HCT116 (cell line): ENCODE results near the gene PCYT1B. TPM values are rescaled to one million over a fixed set of nuclear protein-coding genes. Genes with fewer than 3 reads are reported as not detected.

ENCODE experiments used
- ATAC-seq: fragments of 200-7000 bp; cut with Tn5 transposase; 2 replicates; pipeline ENCODE4 v1.9.1; 2020; ENCODE audit warnings: mild to moderate bottlenecking, moderate library complexity
- BruUV-seq: library from RNA; stranded (reverse); fragments of 400-500 nt; replicated peaks from 2 replicates; lab custom pipeline; 2021; lab: Mats Ljungman, UMichigan
- CTCF ChIA-PET: fragments of 300-600 bp; sonication (Branson Sonifier 250); formaldehyde crosslinking; loops from one replicate; lab custom pipeline; 2021; ENCODE audit warnings: antibody characterized with exemption; lab: Charles Lee
- POLR2A ChIA-PET: fragments of 300-600, 350-600 bp; sonication (Branson Sonifier 250); formaldehyde crosslinking; loops from one replicate; lab custom pipeline; 2021; ENCODE audit warnings: antibody characterized with exemption; lab: Charles Lee
- RAD21 ChIA-PET, 2 experiments: fragments of 300-600 bp; sonication (Branson Sonifier 250); formaldehyde crosslinking; loops; one replicate each; lab custom pipeline; 2023; ENCODE audit warnings: low total read pairs in 2 of 2; ENCODE audit not compliant: uncharacterized antibody in 2 of 2, unreplicated experiment in 2 of 2, low non-redundant PET in 1 of 2; lab: Charles Lee
- DNase-seq: peaks from one replicate; pipeline ENCODE4 v3.0.0-alpha.2; 2010; ENCODE audit warnings: low read depth, low spot score
- H2AFZ ChIP-seq: fragments of 200-600 bp; shearing (Covaris generic), sonication (generic); 2 replicates; pipeline ENCODE4 v1.6.1; 2017; ENCODE audit warnings: low read depth, mixed run types, mixed read lengths, antibody characterized with exemption, low read length; ENCODE audit not compliant: poor library complexity, severe bottlenecking
- H3K27ac ChIP-seq: 2 replicates; pipeline ENCODE4 v1.5.1; 2012; ENCODE audit warnings: low read depth, low read length
- H3K27me3 ChIP-seq: fragments of 200-600 bp; sonication (generic); 2 replicates; pipeline ENCODE4 v1.6.1; 2016; ENCODE audit warnings: mixed run types, low read length, mixed read lengths; ENCODE audit not compliant: insufficient read depth
- H3K36me3 ChIP-seq, 2 experiments: fragments of 200-500 bp in 1 of 2; fragments of 200-600 bp in 1 of 2; sonication (Bioruptor generic) in 1 of 2; sonication (generic) in 1 of 2; 2 replicates each; pipeline versions ENCODE4 v1.5.1 to v1.6.1; 2014 to 2016; ENCODE audit warnings: low read length in 2 of 2, inconsistent platforms in 1 of 2, mixed read lengths in 1 of 2, mixed run types in 1 of 2; ENCODE audit not compliant: insufficient read depth in 2 of 2, control insufficient read depth in 1 of 2
- H3K4me1 ChIP-seq, 2 experiments: fragments of 200-600 bp in 1 of 2; sonication (generic) in 1 of 2; 2 replicates each; pipeline versions ENCODE4 v1.5.1 to v1.6.1; 2012 to 2017; ENCODE audit warnings: low read length in 2 of 2, inconsistent platforms in 1 of 2, mild to moderate bottlenecking in 1 of 2, mixed read lengths in 1 of 2, mixed run types in 1 of 2, moderate library complexity in 1 of 2; ENCODE audit not compliant: insufficient read depth in 2 of 2, control insufficient read depth in 1 of 2
- H3K4me2 ChIP-seq: fragments of 200-600 bp; sonication (generic); 2 replicates; pipeline ENCODE4 v1.6.1; 2017; ENCODE audit warnings: mixed run types, low read length, mixed read lengths
- H3K4me3 ChIP-seq, 2 experiments: fragments of 200-600 bp in 1 of 2; sonication (generic) in 1 of 2; replicated peaks in 1 of 2; 2 replicates each; pipeline ENCODE4 v1.5.1; 2011 to 2016; ENCODE audit warnings: low read length in 2 of 2, control low read depth in 1 of 2, low read depth in 1 of 2, mild to moderate bottlenecking in 1 of 2, mixed read lengths in 1 of 2, mixed run types in 1 of 2
- H3K79me2 ChIP-seq: fragments of 200-600 bp; sonication (generic); 2 replicates; pipeline ENCODE4 v1.6.1; 2017; ENCODE audit warnings: mild to moderate bottlenecking, mixed run types, low read length, moderate library complexity, mixed read lengths; ENCODE audit not compliant: insufficient read depth
- H3K9ac ChIP-seq: fragments of 200-600 bp; sonication (generic); 2 replicates; pipeline ENCODE4 v1.6.1; 2016; ENCODE audit warnings: low read length, mixed read lengths
- H3K9me2 ChIP-seq: fragments of 200-600 bp; sonication (generic), shearing (Covaris generic); 2 replicates; pipeline ENCODE4 v1.6.1; 2017; ENCODE audit warnings: mixed run types, mild to moderate bottlenecking, moderate library complexity; ENCODE audit not compliant: insufficient read depth
- H3K9me3 ChIP-seq, 2 experiments: fragments of 200-500 bp in 1 of 2; fragments of 200-600 bp in 1 of 2; sonication (Bioruptor generic) in 1 of 2; sonication (generic) in 1 of 2; 2 replicates each; pipeline ENCODE4 v1.6.1; 2014 to 2017; ENCODE audit warnings: low read length in 2 of 2, mixed read lengths in 2 of 2, inconsistent platforms in 1 of 2, low read depth in 1 of 2, mild to moderate bottlenecking in 1 of 2, mixed run types in 1 of 2, moderate library complexity in 1 of 2; ENCODE audit not compliant: control insufficient read depth in 1 of 2, insufficient read depth in 1 of 2
- H4K20me1 ChIP-seq: fragments of 200-600 bp; sonication (generic), shearing (Covaris generic); 2 replicates; pipeline ENCODE4 v1.6.1; 2017; ENCODE audit warnings: mixed run types, mild to moderate bottlenecking, moderate library complexity; ENCODE audit not compliant: insufficient read depth
- ATF3 ChIP-seq: IDR thresholded peaks from 2 replicates; pipeline ENCODE4 v1.6.1; 2012
- CEBPB ChIP-seq: IDR thresholded peaks from 2 replicates; pipeline ENCODE4 v1.6.1; 2012; ENCODE audit warnings: low read depth
- EZH2 ChIP-seq: fragments of 200-600 bp; sonication (generic); IDR thresholded peaks from 2 replicates; pipeline ENCODE4 v1.6.1; 2017; ENCODE audit warnings: antibody characterized with exemption, mixed run types
- EZH2phosphoT487 ChIP-seq: fragments of 200-600 bp; IDR thresholded peaks from 2 replicates; pipeline ENCODE4 v1.6.1; 2018; ENCODE audit warnings: antibody characterized with exemption, borderline replicate concordance
- FOSL1 ChIP-seq: IDR thresholded peaks from 2 replicates; pipeline ENCODE4 v1.6.1; 2012; ENCODE audit warnings: low read depth
- MAX ChIP-seq: IDR thresholded peaks from 2 replicates; pipeline ENCODE4 v1.6.1; 2012
- POLR2A ChIP-seq: IDR thresholded peaks from 2 replicates; pipeline ENCODE4 v1.7.0; 2011; ENCODE audit warnings: borderline replicate concordance; ENCODE audit not compliant: insufficient read depth, insufficient read length; ENCODE audit errors: extremely low read depth
- REST ChIP-seq: IDR thresholded peaks from 2 replicates; pipeline ENCODE4 v1.6.1; 2012; ENCODE audit warnings: low read depth
- SP1 ChIP-seq: IDR thresholded peaks from 2 replicates; pipeline ENCODE4 v1.6.1; 2012; ENCODE audit warnings: low read depth
- intact Hi-C: fragments of 100-400 bp; cut with micrococcal nuclease; formaldehyde crosslinking; loops from 2 replicates; pipeline ENCODE4 v1.10.0; 2022
- total RNA-seq: library from RNA; stranded (reverse); gene quantifications from one replicate; pipeline ENCODE4 v1.2.1, GENCODE V29; 2021; ENCODE audit not compliant: unreplicated experiment

PCYT1B gene
- total RNA-seq, 1 experiment from 2014 or later: not detected

- TF ChIP-seq REST: no peak
- TF ChIP-seq POLR2A: no peak
- no peak for TF ChIP-seq CEBPB
Measured at GRCh38 chrX:24603191-24603590, 44.0 kb downstream of the PCYT1B start (continued).

DNA sequence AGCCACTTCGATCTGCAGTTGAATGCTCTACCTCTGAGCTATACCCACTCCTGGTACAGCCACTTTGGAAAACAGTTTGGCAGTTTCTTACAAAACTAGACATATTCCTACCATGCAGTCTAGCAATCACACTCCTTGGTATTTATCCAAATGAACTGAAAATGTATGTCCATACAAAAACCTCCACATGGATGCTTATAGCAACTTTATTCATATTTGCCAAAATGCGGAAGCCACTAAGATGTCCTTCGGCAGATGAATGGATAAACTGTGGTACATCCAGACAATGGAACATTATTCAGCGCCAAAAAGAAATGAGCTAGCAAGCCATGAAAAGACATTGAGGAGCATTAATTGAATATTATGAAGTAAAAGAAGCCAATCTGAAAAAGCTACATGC is 45.3 kb downstream of the PCYT1B start:
- CTCF ChIA-PET: no interaction called here
- Histone ChIP-seq H3K9me2 (no peaks in the 10 kb centered on the region), H3K4me2 (no peak overlapping the region), H3K4me3 (no peak overlapping the region), H3K9ac (no peak overlapping the region), H3K9me3 (no peaks in the 10 kb centered on the region), H2AFZ (no peak overlapping the region), H3K4me1 (no peaks in the 10 kb centered on the region), H3K79me2 (no peaks in the 10 kb centered on the region), H3K27me3 (no peaks in the 10 kb centered on the region), H4K20me1 (no peaks in the 10 kb centered on the region), H3K27ac (no peak overlapping the region), H3K36me3 (no peaks in the 10 kb centered on the region)
- BruUV-seq: no TSS peak
- ATAC-seq: no peak
- DNase-seq: no peak
- RAD21 ChIA-PET: no interaction called here
- intact Hi-C loops: no loop called here
- no peak for TF ChIP-seq MAX
- no peak for TF ChIP-seq EZH2
- no peak for TF ChIP-seq EZH2phosphoT487
- no peak for TF ChIP-seq FOSL1
- no peak for TF ChIP-seq ATF3
- TF ChIP-seq SP1: no peak
- POLR2A ChIA-PET: no interaction called here
